PFSK-1 (cell line): Measurements from ENCODE around the gene MED27.

ENCODE experiments used
- FOXP2 ChIP-seq: optimal IDR thresholded peaks from 2 replicates; pipeline ENCODE3; 2011; ENCODE audit warnings: borderline replicate concordance, control low read depth, inconsistent platforms; ENCODE audit not compliant: insufficient read depth; ENCODE audit errors: extremely low read length, extremely low read depth
- POLR2AphosphoS5 ChIP-seq: IDR thresholded peaks from 2 replicates; pipeline ENCODE4 v1.6.1; 2012; ENCODE audit warnings: low read depth, mild to moderate bottlenecking, control low read depth, low read length, moderate library complexity
- REST ChIP-seq, 2 experiments: IDR thresholded peaks; 2 replicates each; pipeline versions ENCODE4 v1.6.1 to v1.8.0; 2011 to 2012; ENCODE audit warnings: low read depth in 2 of 2, low read length in 2 of 2, control low read depth in 1 of 2, inconsistent platforms in 1 of 2, mild to moderate bottlenecking in 1 of 2, moderate library complexity in 1 of 2; ENCODE audit not compliant: insufficient read depth in 1 of 2
- SIN3A ChIP-seq: IDR thresholded peaks from 2 replicates; pipeline ENCODE4 v1.6.1; 2012; ENCODE audit warnings: mild to moderate bottlenecking, low read length, moderate library complexity, borderline replicate concordance; ENCODE audit not compliant: insufficient read depth
- TAF1 ChIP-seq: IDR thresholded peaks from 2 replicates; pipeline ENCODE4 v1.6.1; 2012; ENCODE audit warnings: low read length, control low read depth, borderline replicate concordance; ENCODE audit not compliant: insufficient read depth

The MED27 gene

GRCh38 chr9:132049323-132049882 lies 30.3 kb downstream of the MED27 start:
- no peak for TF ChIP-seq REST (IDR thresholded peaks at IDR 0.05; ENCODE audit: insufficient read depth in 1 of 2, low read depth in 2 of 2, low read length in 2 of 2)

DNA sequence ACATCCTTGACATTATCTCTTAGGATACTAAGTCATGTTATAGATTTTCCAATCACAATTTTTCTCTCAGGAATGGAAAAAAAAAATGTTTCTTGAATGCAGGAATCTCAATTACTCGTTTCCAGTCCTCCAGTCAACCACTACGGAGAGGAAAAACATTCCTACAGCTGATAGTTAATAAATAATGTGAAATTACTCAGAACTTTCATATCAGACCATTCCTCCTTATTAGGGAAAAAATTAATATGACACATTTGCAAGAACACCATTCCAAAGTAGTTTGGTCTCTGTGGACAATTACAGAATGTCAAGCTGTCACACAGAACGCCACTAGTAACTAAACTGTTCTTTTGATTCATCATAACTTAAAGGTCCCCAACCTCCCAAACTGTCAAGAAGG lies 31.5 kb downstream of the MED27 start:
- TF ChIP-seq POLR2AphosphoS5: no peak
- no peak for TF ChIP-seq TAF1
- TF ChIP-seq FOXP2: no peak
- no peak for TF ChIP-seq REST (IDR thresholded peaks at IDR 0.05; ENCODE audit: insufficient read depth in 1 of 2, low read depth in 2 of 2, low read length in 2 of 2)
- TF ChIP-seq SIN3A: no peak

DNA sequence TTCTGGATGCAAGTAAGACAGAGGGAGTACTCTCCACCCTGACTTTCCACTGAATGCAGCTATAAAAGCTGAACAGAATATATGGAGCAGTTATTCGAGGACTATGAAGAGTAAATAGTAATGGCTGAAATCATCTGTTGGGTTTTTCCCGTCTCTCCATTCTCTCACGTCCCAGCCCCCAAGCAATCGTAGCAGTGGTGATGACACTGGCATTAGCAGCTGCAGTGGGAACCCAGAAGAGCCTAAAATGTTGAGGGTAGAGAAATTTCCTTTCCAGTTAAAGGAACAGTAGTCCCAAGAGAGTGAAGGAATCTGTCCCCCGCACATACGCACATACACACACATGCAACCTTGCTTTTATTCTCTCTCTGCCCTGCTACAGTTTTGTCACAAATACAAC lies 33.2 kb downstream of the MED27 start:
- TF ChIP-seq REST (IDR thresholded peaks at IDR 0.05; ENCODE audit: insufficient read depth in 1 of 2, low read depth in 2 of 2, low read length in 2 of 2) (no peak), FOXP2 (no peak), POLR2AphosphoS5 (no peak), SIN3A (no peak), TAF1 (no peak)

- TF ChIP-seq TAF1: no peak
Measured at GRCh38 chr9:132044176-132044875, 35.3 kb downstream of the MED27 start.

- no peak for TF ChIP-seq FOXP2
- no peak for TF ChIP-seq TAF1
- TF ChIP-seq POLR2AphosphoS5: no peak
- TF ChIP-seq SIN3A: no peak
- no peak for TF ChIP-seq REST (IDR thresholded peaks at IDR 0.05; ENCODE audit: insufficient read depth in 1 of 2, low read depth in 2 of 2, low read length in 2 of 2)
Measured at GRCh38 chr9:132043708-132044107, 36.0 kb downstream of the MED27 start.
